AG04450 (cell line): ENCODE results near the gene LILRB5. TPM values are rescaled to one million over a fixed set of nuclear protein-coding genes. Genes with fewer than 3 reads are reported as not detected.
"Not testable (repeated sequence)": the region's sequence is repeated elsewhere in the genome, so short reads cannot be mapped to it uniquely, and the experiment has no call there.

Experiments
- CTCF ChIA-PET: fragments of 300-600, 350-600 bp; formaldehyde crosslinking; extraction: SDS; loops from one replicate; lab custom pipeline; 2022; ENCODE audit warnings: antibody characterized with exemption, inconsistent platforms; lab: Charles Lee
- POLR2A ChIA-PET: fragments of 350-600 bp; formaldehyde crosslinking; extraction: SDS; loops from one replicate; lab custom pipeline; 2021; ENCODE audit warnings: antibody characterized with exemption, inconsistent platforms; lab: Yijun Ruan, JAX
- DNase-seq: peaks from one replicate; pipeline ENCODE4 v3.0.0-alpha.2; 2011; ENCODE audit warnings: low read depth, low spot score
- H3K27ac ChIP-seq: one replicate; pipeline ENCODE4 v1.5.1; 2012; ENCODE audit warnings: low read depth, low read length, control low read depth
- H3K27me3 ChIP-seq: one replicate; pipeline ENCODE4 v1.6.0; 2012; ENCODE audit warnings: low read length; ENCODE audit not compliant: control insufficient read depth, insufficient read depth
- H3K4me3 ChIP-seq: 2 replicates; pipeline ENCODE4 v1.5.1; 2011; ENCODE audit warnings: mild to moderate bottlenecking, low read depth, low read length, control low read depth
- H3K9me3 ChIP-seq: 2 replicates; pipeline ENCODE4 v1.5.1; 2012; ENCODE audit warnings: low read length; ENCODE audit not compliant: control insufficient read depth, insufficient read depth
- CTCF ChIP-seq: IDR thresholded peaks from 2 replicates; pipeline ENCODE4 v1.5.1; 2011; ENCODE audit warnings: low read depth, low read length, control low read depth, inconsistent platforms
- polyA plus RNA-seq: library from polyadenylated mRNA; depleted of rRNA; stranded (reverse); fragments of >200 nt; gene quantifications from 2 replicates; pipeline ENCODE4 v1.2.3, GENCODE V29; 2011

The LILRB5 gene
- polyA plus RNA-seq, 1 experiment = not detected

DNA sequence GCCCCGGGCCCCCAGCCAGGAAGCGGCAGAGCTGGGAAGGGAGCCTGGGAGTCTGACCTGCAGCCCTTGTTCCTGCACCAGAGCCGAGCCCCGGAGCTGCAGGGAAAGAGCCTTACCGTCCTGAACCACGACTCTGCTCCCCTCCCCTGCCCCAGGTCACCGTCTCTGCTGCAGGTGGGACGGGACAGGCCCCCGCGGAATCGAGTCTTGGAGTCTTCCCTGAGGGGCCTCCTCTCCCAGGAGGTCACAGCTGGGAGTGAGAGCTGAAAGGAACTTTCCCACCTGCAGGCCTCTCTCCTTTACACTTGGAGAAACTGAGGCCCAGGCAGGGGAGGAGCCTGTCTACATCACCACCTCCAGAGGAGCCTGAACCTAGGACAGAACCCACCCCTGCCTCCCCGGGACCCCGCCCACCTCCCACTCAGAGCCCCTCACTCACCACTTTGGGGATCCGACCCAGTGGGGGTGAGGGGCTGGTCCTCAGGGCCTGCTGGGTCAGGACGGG is 20.1 kb upstream of the LILRB5 start:
- POLR2A ChIA-PET, DNase-seq, H3K4me3 ChIP-seq, H3K27ac ChIP-seq, CTCF ChIA-PET, H3K27me3 ChIP-seq, H3K9me3 ChIP-seq: not testable (repeated sequence)

GRCh38 chr19:54275951-54276350 is 18.9 kb upstream of the LILRB5 start:
- peaks cover 5% of the 10 kb centered on the region for H3K27me3 ChIP-seq
- H3K4me3 ChIP-seq = no peak overlapping the region
- ChIA-PET POLR2A (no interaction called here), CTCF (interaction anchor here (1.0 kb wide), 1 partner anchor 10 kb away, joined by 3 read pairs; no protein-coding TSS in a partner anchor)
- TF ChIP-seq CTCF = no peak
- H3K27ac ChIP-seq = no peak overlapping the region
- no peak for DNase-seq
- no peaks in the 10 kb centered on the region for H3K9me3 ChIP-seq

GRCh38 chr19:54274516-54274915 is 17.4 kb upstream of the LILRB5 start:
- DNase-seq, H3K4me3 ChIP-seq, H3K27ac ChIP-seq, H3K27me3 ChIP-seq, CTCF ChIA-PET, H3K9me3 ChIP-seq, POLR2A ChIA-PET: not testable (repeated sequence)

DNA sequence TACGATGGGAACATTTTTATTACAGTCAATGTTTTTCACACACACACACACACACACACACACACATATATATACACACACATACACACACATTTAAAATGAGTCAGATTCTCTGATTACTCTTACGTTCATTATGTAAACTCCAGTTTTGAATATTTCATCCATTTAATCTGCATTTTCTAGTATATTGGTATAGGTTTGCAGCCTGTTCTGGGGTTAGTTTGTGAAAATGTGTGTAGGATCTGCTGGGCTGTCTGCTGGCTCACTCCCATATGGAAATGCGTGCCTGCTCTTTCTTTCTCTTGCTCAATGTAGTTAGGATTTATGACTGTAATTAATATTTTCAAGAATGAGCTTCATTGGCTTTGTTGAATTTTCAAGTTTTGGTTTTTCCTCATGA is 16.7 kb upstream of the LILRB5 start:
- no peak overlapping the region for H3K4me3 ChIP-seq
- no peak overlapping the region for H3K27ac ChIP-seq
- no peak for DNase-seq
- H3K9me3 ChIP-seq = no peaks in the 10 kb centered on the region
- ChIA-PET CTCF (no interaction called here), POLR2A (no interaction called here)
- no peaks in the 10 kb centered on the region for H3K27me3 ChIP-seq
- no peak for TF ChIP-seq CTCF

- H3K9me3 ChIP-seq, H3K4me3 ChIP-seq, DNase-seq, POLR2A ChIA-PET, H3K27ac ChIP-seq, CTCF ChIA-PET, H3K27me3 ChIP-seq: not testable (repeated sequence)
Observed at GRCh38 chr19:54272181-54272580, 15.1 kb upstream of the LILRB5 start.

- DNase-seq, POLR2A ChIA-PET, H3K4me3 ChIP-seq, H3K27me3 ChIP-seq, H3K9me3 ChIP-seq, CTCF ChIA-PET, H3K27ac ChIP-seq: not testable (repeated sequence)
Observed at GRCh38 chr19:54271587-54271986, 14.5 kb upstream of the LILRB5 start.

DNA sequence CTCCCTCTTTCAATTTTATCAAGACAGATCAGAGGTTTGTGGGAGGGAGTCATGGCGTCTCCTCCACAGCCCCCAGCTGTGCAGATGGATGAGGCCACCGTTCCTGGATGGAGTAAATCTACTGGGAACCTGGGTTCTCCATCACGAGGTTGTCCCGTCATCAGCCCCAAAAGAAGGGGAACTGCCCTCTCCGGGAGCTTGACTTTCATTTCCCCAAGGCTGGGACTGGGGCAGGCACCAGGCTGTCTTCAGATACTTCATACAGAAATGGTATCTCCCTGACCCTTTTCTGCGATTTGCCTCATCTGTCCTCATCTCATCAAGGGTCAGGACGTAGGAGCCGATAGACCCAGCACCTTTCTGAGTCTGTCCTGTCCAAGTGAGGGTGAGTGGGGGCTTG is 14.0 kb upstream of the LILRB5 start:
- ChIA-PET CTCF (no interaction called here), POLR2A (no interaction called here)

More for the DNA sequence above, 14.0 kb upstream of the LILRB5 start:
- TF ChIP-seq CTCF = no peak
- Histone ChIP-seq H3K4me3 (no peak overlapping the region), H3K9me3 (no peaks in the 10 kb centered on the region), H3K27me3 (no peaks in the 10 kb centered on the region), H3K27ac (no peak overlapping the region)
- no peak for DNase-seq
